Esophagus squamous epithelium (tissue), 4 donors: ENCODE data around the gene ARPC4.

ENCODE experiments used
- POLR2A ChIP-seq, 4 donors: fragments of 450-650 bp; IDR thresholded peaks; one replicate each; pipeline ENCODE4 v1.6.1; 2017; ENCODE audit warnings: antibody characterized with exemption in 4 of 4, mild to moderate bottlenecking in 4 of 4, moderate library complexity in 3 of 4
- TF ChIP-seq, protein P1 (sequence below), 6 experiments: fragments of 450-650 bp in 4 of 6; fragments of 200-600 bp in 2 of 6; sonication (generic) in 2 of 6; IDR thresholded peaks; one replicate each; pipeline ENCODE4 v1.5.1; 2016 to 2019; ENCODE audit warnings: antibody characterized with exemption in 6 of 6, mild to moderate bottlenecking in 4 of 6, moderate library complexity in 4 of 6

DNA sequence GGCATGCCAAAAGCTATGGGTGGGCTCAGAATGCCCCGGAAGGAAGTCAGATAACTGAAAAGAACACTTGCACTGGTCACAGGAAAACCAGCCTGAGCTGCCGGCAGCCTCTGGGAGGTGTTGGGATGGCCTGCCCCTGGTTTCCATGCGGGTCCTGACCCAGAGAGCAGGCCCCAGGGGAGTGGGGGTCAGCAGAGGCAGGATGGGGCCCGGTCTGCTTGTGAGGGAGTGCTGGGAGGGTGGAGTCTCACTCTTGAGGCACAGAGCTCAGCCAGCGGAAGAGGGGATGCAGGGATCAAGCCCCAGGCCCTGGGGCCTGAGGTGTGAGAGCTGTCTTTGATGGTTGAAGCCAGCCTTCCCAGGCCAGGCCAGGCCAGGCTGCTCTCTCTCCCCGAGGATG, 53.3 kb downstream of the ARPC4 start:
- TF ChIP-seq, protein P1, sequence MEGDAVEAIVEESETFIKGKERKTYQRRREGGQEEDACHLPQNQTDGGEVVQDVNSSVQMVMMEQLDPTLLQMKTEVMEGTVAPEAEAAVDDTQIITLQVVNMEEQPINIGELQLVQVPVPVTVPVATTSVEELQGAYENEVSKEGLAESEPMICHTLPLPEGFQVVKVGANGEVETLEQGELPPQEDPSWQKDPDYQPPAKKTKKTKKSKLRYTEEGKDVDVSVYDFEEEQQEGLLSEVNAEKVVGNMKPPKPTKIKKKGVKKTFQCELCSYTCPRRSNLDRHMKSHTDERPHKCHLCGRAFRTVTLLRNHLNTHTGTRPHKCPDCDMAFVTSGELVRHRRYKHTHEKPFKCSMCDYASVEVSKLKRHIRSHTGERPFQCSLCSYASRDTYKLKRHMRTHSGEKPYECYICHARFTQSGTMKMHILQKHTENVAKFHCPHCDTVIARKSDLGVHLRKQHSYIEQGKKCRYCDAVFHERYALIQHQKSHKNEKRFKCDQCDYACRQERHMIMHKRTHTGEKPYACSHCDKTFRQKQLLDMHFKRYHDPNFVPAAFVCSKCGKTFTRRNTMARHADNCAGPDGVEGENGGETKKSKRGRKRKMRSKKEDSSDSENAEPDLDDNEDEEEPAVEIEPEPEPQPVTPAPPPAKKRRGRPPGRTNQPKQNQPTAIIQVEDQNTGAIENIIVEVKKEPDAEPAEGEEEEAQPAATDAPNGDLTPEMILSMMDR (IDR thresholded peaks at IDR 0.05): no peak
- no peak for TF ChIP-seq POLR2A (IDR thresholded peaks at IDR 0.05)
